ENCODE data around the gene DMAP1.

DNA sequence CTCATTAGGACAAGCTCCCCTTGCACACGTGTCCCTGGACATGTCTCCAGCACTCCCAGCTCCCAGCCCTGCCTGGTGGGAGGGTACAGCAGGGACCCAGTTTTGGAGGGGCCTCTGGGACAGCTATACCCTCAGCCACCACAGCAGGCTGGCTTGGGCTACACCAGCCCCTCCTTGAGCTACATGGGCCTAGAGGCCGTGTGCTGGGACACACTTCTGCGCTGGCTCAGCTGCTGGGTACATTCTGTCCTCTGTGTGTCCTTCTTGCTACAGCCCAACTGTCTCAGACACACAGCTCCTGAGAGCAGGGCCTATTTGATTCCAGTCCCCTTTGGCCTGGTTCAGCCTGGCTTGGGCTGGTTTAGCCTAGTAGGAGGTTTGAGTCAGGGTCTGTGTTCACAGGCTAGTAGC is 26.7 kb downstream of the DMAP1 start:
- TF ChIP-seq, protein P1, sequence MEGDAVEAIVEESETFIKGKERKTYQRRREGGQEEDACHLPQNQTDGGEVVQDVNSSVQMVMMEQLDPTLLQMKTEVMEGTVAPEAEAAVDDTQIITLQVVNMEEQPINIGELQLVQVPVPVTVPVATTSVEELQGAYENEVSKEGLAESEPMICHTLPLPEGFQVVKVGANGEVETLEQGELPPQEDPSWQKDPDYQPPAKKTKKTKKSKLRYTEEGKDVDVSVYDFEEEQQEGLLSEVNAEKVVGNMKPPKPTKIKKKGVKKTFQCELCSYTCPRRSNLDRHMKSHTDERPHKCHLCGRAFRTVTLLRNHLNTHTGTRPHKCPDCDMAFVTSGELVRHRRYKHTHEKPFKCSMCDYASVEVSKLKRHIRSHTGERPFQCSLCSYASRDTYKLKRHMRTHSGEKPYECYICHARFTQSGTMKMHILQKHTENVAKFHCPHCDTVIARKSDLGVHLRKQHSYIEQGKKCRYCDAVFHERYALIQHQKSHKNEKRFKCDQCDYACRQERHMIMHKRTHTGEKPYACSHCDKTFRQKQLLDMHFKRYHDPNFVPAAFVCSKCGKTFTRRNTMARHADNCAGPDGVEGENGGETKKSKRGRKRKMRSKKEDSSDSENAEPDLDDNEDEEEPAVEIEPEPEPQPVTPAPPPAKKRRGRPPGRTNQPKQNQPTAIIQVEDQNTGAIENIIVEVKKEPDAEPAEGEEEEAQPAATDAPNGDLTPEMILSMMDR (IDR thresholded peaks at IDR 0.05) = no peak
- no peak for TF ChIP-seq POLR2AphosphoS5 (IDR thresholded peaks at IDR 0.05; ENCODE audit: low read depth, low read length)
- TF ChIP-seq, protein P2, sequence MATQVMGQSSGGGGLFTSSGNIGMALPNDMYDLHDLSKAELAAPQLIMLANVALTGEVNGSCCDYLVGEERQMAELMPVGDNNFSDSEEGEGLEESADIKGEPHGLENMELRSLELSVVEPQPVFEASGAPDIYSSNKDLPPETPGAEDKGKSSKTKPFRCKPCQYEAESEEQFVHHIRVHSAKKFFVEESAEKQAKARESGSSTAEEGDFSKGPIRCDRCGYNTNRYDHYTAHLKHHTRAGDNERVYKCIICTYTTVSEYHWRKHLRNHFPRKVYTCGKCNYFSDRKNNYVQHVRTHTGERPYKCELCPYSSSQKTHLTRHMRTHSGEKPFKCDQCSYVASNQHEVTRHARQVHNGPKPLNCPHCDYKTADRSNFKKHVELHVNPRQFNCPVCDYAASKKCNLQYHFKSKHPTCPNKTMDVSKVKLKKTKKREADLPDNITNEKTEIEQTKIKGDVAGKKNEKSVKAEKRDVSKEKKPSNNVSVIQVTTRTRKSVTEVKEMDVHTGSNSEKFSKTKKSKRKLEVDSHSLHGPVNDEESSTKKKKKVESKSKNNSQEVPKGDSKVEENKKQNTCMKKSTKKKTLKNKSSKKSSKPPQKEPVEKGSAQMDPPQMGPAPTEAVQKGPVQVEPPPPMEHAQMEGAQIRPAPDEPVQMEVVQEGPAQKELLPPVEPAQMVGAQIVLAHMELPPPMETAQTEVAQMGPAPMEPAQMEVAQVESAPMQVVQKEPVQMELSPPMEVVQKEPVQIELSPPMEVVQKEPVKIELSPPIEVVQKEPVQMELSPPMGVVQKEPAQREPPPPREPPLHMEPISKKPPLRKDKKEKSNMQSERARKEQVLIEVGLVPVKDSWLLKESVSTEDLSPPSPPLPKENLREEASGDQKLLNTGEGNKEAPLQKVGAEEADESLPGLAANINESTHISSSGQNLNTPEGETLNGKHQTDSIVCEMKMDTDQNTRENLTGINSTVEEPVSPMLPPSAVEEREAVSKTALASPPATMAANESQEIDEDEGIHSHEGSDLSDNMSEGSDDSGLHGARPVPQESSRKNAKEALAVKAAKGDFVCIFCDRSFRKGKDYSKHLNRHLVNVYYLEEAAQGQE (IDR thresholded peaks at IDR 0.05; ENCODE audit: insufficient read depth in 1 of 2, low read depth in 2 of 2, low read length in 1 of 2) = no peak
- no peak for TF ChIP-seq SIN3A (IDR thresholded peaks at IDR 0.05; ENCODE audit: borderline replicate concordance, insufficient read depth, low read depth, low read length)
- TF ChIP-seq TCF7L2 (IDR thresholded peaks at IDR 0.05; ENCODE audit: low read depth, low read length) = no peak

All from Panc1 (cell line).